Measurements from ENCODE around the gene ERICH6. TPM values are rescaled to one million over a fixed set of nuclear protein-coding genes. Genes with fewer than 3 reads are reported as not detected.

Gene ERICH6
- total and polyA plus RNA-seq, 8 donors, result 0.37 TPM; not detected in 7

- no peak overlapping the region for H3K4me3 ChIP-seq
- WGBS, 5 donors, result 49 to 69% (median 62%) methylated on average over 3 of the region's 3 CpGs
- no peak overlapping the region for H3K27ac ChIP-seq
- intact Hi-C loops (cut with DNase I; ENCODE audit: low total_unique reads), result no loop called here
- no peaks in the 10 kb centered on the region for H3K27me3 ChIP-seq
- no peaks in the 10 kb centered on the region for H3K36me3 ChIP-seq
- TF ChIP-seq EP300 (IDR thresholded peaks at IDR 0.05) (no peak), CTCF (IDR thresholded peaks at IDR 0.05) (no peak), POLR2AphosphoS5 (IDR thresholded peaks at IDR 0.05) (no peak), POLR2A (IDR thresholded peaks at IDR 0.05) (no peak)
- H3K4me1 ChIP-seq, result no peaks in the 10 kb centered on the region
- H3K9me3 ChIP-seq, result peaks cover 0 to 20% (median 6%) of the 10 kb centered on the region in 4 donors
- DNase-seq, result no peak
Observed at GRCh38 chr3:150673966-150674365, 29.8 kb downstream of the ERICH6 start.

- Histone ChIP-seq H3K27ac (no peak overlapping the region), H3K9me3 (no peaks in the 10 kb centered on the region), H3K4me3 (no peak overlapping the region), H3K4me1 (no peaks in the 10 kb centered on the region), H3K36me3 (no peaks in the 10 kb centered on the region), H3K27me3 (no peaks in the 10 kb centered on the region)
- no peak for DNase-seq
- no peak for TF ChIP-seq POLR2AphosphoS5 (IDR thresholded peaks at IDR 0.05)
- TF ChIP-seq POLR2A (IDR thresholded peaks at IDR 0.05), result no peak
- TF ChIP-seq EP300 (IDR thresholded peaks at IDR 0.05), result no peak
- no peak for TF ChIP-seq CTCF (IDR thresholded peaks at IDR 0.05)
- 73 to 79% (median 75%) methylated on average over 5 of the region's 5 CpGs for WGBS, 5 donors
- intact Hi-C loops (cut with DNase I; ENCODE audit: low total_unique reads), result no loop called here
Observed at GRCh38 chr3:150666167-150666566, 37.6 kb downstream of the ERICH6 start.

GRCh38 chr3:150663461-150663860, 40.3 kb downstream of the ERICH6 start:
- Histone ChIP-seq H3K9me3 (no peaks in the 10 kb centered on the region), H3K36me3 (no peaks in the 10 kb centered on the region), H3K27me3 (no peaks in the 10 kb centered on the region), H3K27ac (no peak overlapping the region), H3K4me1 (no peaks in the 10 kb centered on the region), H3K4me3 (no peak overlapping the region)
- 89 to 94% (median 93%) methylated on average over 8 of the region's 8 CpGs for WGBS, 5 donors
- TF ChIP-seq POLR2A (IDR thresholded peaks at IDR 0.05) (no peak), CTCF (IDR thresholded peaks at IDR 0.05) (no peak), EP300 (IDR thresholded peaks at IDR 0.05) (no peak), POLR2AphosphoS5 (IDR thresholded peaks at IDR 0.05) (no peak)
- intact Hi-C loops (cut with DNase I; ENCODE audit: low total_unique reads), result no loop called here
- DNase-seq, result no peak

GRCh38 chr3:150662410-150663200, 41.1 kb downstream of the ERICH6 start:
- WGBS, 5 donors, result 61 to 74% (median 71%) methylated on average over 7 of the region's 7 CpGs
- Histone ChIP-seq H3K27ac (no peak overlapping the region), H3K4me3 (no peak overlapping the region), H3K9me3 (no peaks in the 10 kb centered on the region), H3K4me1 (no peaks in the 10 kb centered on the region), H3K27me3 (no peaks in the 10 kb centered on the region), H3K36me3 (no peaks in the 10 kb centered on the region)
- no peak for DNase-seq
- intact Hi-C loops (cut with DNase I; ENCODE audit: low total_unique reads), result no loop called here
- TF ChIP-seq POLR2AphosphoS5 (IDR thresholded peaks at IDR 0.05) (no peak), CTCF (IDR thresholded peaks at IDR 0.05) (no peak), EP300 (IDR thresholded peaks at IDR 0.05) (no peak), POLR2A (IDR thresholded peaks at IDR 0.05) (no peak)

Measured in stomach (tissue), 9 donors.